CD4-positive, alpha-beta T cell treated with Interleukin-6 at 100 ng/mL for 8 hours (primary cell): ENCODE results near the gene AP2A1.

Experiments used
- DNase-seq: peaks from one replicate; pipeline ENCODE4 v3.0.0-alpha.2; 2020; ENCODE audit warnings: mixed read lengths, low spot score

AP2A1 gene

GRCh38 chr19:49793561-49793840 is 26.7 kb downstream of the AP2A1 start:
- DNase-seq: no peak

DNA sequence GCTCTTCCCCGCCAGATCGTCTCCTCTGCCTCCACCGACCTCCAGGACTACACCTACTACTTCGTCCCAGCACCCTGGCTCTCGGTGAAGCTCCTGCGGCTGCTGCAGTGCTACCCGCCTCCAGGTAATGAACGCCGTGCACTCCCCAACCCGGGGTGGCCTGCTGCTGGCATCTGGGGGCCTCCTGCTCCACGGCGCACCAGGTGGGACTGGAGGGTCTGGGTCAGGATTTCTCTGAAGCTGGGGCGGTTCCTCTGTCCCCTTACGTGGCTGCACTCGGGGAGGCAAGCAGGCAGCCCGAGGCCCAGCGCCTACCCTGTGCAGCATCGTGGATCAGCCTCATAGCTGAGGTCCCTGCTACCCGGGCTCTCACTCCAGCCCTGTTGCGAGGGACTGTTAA is 28.8 kb downstream of the AP2A1 start:
- DNase-seq: no peak

GRCh38 chr19:49798574-49798973 is 31.8 kb downstream of the AP2A1 start:
- DNase-seq: no peak

GRCh38 chr19:49799271-49799797 is 32.5 kb downstream of the AP2A1 start:
- no peak for DNase-seq

GRCh38 chr19:49799798-49800376 is 33.1 kb downstream of the AP2A1 start:
- DNase-seq: no peak

DNA sequence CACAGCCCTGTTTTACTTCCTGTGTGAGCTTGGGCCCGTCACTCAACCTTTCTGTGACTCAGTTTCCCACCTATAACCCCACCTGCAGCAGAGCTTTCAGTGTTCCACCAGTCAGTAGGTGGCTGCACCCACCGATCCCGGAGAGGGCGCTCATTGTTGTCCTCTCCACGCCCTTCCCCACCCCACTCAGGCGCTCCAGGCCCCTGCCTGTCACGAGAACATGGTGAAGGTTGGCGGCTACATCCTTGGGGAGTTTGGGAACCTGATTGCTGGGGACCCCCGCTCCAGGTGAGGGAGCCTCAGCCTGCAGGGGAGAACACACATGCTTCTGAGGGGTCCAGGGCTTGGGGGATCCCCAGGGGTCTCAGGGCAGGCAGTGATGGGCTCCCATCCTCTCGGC is 34.0 kb downstream of the AP2A1 start:
- DNase-seq: no peak

GRCh38 chr19:49801401-49801888 is 34.6 kb downstream of the AP2A1 start:
- no peak for DNase-seq

DNA sequence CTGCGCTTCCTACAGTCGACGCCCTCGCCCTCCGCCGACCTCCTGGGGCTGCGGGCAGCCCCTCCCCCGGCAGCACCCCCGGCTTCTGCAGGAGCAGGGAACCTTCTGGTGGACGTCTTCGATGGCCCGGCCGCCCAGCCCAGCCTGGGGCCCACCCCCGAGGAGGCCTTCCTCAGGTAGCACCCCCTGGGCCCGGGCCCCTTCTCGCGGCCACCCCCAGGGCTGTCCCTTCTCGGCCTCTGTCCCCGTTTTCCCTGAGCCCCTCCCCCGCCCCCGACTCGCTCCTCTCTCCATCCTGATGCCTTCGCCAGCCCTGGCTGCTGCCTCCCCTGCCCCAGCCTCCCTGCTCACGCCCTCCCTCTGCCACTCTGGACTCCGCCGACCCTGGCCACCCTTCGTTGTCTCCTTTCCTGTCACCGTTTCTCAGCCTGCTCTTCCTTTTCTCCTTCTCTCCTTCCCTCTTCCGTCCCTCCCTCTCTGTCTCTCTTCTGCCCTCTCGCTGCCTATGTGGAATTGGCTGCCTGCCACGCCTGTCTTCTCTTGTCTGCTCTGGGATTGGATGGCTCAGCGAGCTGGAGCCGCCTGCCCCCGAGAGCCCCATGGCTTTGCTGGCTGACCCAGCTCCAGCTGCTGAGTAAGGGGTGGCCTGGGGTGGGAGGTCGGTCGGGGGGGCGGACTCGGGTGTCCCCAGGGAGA is 35.3 kb downstream of the AP2A1 start:
- no peak for DNase-seq

DNA sequence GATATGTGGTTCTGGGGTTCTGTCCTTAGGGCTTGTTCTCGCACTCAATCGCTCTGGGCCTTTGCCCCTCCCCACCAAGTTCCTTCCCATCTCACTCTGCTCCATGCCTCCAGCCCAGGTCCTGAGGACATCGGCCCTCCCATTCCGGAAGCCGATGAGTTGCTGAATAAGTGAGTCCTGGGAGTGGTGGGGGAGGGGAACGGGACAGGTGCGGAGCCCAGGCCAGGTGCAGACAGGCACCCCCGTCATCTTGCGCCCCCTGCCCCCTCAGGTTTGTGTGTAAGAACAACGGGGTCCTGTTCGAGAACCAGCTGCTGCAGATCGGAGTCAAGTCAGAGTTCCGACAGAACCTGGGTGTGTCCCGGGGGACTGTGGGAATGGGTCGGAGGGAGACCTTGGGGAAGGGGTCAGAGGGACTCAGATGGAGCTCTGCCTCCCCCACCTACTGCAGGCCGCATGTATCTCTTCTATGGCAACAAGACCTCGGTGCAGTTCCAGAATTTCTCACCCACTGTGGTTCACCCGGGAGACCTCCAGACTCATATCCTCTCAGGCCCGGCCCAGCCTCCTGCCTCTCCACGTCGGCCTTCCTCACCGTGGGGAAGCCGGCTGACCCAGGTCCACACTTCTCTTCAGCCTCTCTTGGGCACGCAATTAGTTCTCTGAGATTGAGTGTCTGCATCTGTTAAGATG is 36.2 kb downstream of the AP2A1 start:
- no peak for DNase-seq

- no peak for DNase-seq
Observed at GRCh38 chr19:49803529-49803856, 36.7 kb downstream of the AP2A1 start.

DNA sequence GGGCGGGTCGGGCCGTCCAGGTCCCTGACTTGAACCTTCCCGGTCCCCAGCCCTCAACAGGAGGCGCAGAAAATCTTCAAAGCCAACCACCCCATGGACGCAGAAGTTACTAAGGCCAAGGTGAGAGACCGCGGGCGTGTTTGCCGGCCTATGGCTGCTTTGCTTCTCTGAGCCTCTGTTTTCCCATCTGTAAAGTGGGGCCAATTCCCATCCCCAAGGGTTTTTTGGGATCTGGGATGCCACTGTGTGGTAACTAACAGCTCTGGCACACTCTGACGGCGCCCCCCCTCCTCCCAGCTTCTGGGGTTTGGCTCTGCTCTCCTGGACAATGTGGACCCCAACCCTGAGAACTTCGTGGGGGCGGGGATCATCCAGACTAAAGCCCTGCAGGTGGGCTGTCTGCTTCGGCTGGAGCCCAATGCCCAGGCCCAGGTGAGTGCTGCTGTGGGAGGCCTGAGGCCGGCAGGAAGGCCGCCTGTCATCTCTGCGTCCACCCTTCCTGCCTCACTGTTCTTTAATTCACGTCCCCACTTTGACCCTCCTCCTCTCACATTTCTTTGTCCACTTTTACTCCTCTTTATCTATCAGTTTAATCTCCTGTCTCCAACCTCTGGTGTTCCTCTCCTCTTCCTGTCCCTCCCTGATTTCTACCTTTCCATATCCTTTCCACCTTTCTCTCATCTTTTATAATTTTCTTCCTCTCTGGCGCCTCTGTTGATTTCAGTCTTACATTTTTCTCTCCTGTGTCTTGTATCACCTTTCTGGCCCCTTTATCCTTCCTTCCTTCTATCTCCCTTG is 39.2 kb downstream of the AP2A1 start:
- DNase-seq: no peak

DNA sequence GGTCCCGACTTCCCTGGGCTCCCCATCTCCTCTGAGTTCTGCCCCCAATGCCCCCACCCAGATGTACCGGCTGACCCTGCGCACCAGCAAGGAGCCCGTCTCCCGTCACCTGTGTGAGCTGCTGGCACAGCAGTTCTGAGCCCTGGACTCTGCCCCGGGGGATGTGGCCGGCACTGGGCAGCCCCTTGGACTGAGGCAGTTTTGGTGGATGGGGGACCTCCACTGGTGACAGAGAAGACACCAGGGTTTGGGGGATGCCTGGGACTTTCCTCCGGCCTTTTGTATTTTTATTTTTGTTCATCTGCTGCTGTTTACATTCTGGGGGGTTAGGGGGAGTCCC is 39.8 kb downstream of the AP2A1 start:
- no peak for DNase-seq

DNA sequence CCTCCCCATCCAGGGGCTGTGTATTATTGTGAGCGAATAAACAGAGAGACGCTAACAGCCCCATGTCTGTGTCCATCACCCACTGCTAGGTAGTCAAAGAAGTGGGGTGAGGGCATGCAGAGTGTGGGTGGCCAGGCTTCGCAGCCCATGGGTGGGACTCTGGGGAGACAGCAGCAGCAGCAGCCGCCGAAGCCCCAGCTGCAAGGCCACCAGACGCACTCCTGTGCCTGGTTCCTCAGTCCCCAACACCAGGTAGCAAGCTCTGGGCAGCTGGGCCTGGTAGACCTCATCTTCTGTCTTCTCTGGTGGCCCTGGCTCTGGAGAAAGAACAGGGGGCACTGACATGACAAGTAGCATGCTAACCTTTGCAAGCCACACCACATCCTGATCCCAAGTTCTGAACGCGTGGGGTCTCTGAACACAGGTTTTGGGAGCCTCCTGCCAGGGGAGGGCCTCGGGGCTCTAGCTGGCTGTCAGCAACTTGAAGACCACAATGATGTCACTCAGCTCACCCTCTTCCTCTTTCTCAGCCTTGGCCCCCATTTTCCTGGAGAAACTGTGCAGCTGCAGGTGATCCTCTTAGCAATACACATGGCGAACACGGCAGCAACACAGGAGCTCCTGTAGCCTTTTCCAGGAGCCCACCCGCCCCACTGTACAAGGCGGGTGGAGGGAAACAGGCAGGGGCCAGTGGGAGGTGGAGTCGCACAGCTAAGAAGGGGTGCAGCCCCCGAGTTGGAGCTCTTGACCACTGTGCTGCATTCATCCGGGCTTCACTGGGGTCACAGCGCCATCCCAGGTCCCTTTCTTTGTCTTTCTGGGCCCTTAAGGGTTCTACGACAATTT is 40.5 kb downstream of the AP2A1 start:
- no peak for DNase-seq

DNA sequence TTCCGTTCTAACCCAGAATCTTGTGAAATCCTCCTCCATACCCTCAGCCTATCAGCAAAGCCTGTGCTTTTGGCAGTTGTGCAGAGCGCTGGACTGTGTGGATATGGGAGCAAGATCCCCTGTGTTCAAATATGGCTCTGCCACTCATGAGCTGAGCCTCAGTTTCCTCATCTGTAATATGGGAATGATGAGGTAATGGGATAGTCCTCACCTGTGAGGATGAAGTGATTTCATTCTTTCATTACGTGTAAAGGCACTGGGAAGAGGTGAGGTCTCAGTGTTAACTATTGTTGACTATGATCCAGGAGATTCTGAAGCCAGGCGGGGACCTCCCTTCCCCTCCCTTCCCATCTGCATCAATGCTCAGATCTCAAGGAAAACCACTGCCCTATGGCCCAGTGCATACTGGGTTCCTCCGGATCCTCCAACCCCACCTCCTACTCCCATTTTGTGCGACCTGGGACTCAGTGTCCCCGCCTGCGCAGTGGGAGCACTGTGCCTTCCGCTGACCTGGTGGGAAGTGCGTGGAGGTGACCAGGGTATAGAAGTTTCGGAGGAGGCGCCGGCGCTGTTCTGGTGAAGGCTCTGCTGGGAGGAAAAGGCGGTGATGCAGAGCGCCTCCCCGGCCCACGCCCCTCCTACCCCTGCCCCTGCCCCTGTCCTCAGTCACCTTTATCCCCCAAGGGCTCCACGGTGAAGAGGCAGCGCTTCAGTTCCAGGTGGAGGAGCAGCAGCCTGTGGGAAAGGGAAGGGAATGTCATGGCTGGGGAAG is 41.3 kb downstream of the AP2A1 start:
- no peak for DNase-seq

DNA sequence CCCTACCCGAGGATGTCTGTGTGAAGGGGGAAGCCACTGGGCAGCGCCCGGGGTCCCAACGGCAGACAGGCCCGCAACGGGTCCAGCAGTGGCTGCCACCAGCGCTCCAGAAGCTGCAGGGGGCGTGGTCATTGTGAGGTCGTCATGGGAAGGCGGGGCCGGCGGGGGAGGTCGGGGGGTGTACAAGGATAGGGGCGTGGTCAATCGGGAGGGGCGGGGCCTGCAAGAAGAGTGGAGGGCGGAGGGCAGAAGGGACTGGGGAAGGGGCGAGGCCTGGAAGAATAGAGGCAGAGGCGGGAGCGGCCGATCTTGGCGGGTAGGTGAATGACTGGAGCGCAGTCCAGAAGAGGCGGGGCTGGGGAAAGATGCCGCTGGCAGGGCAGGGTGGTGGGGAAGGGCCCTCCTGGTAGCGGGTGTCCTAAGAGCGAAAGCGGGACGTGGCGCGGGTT is 41.9 kb downstream of the AP2A1 start:
- DNase-seq: peak; percentile 85

- DNase-seq: peak; percentile 27
Observed at GRCh38 chr19:49809160-49809940, 42.5 kb downstream of the AP2A1 start.

DNA sequence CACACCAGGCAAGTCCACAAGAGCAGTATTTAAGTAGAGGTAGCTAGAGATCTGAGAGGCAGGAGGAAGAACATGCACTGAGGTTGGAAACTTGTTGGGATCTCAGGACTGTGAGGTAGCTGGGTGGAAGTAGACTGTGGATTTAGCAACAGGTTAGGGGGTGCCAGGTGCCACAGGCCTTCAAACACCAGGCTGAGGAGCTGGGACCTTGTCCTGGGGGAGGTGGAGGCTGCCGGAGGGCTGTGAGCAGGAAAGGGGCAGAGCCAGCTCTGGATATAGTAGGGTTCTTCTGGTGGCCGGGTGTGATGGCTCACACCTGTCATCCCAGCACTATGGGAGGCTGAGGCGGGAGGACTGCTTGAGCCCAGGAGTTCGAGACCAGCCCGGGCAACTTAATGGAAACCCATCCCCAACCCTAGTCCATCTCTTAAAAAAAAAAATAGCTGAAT is 43.2 kb downstream of the AP2A1 start:
- DNase-seq: no peak

DNA sequence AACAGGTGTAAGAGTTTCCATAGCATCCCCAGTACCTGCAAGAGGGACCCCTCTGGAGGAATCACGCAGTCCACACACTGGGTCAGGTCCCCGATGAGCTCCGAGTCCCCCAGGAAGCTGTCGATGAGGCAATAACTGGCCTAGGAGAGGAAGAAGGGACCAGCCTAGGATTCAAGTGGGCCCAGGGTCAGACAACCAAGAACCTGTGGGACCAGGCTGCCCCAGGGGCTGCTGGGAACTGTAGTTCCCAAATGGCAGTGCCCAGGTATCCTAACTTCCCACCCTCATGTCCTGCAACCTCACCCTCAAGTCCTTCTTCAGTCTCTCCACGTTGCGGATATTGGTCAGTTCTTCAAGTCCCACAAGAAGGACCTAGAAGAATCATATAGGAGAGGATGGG is 44.5 kb downstream of the AP2A1 start:
- DNase-seq: no peak

GRCh38 chr19:49812452-49812996 is 45.7 kb downstream of the AP2A1 start:
- DNase-seq: no peak
